HFFc6 (cell line): Measurements from ENCODE around the gene PIK3CA. TPM values are rescaled to one million over a fixed set of nuclear protein-coding genes. Genes with fewer than 3 reads are reported as not detected.

Experiments
- DNase-seq: peaks from one replicate; pipeline ENCODE4 v3.0.0-alpha.2; 2018
- H3K27ac Mint-ChIP-seq: 2 replicates; pipeline ENCODE4 v1.8.0; 2020; ENCODE audit warnings: mild to moderate bottlenecking, mixed read lengths
- H3K27me3 Mint-ChIP-seq: 2 replicates; pipeline ENCODE4 v1.8.0; 2021; ENCODE audit warnings: mild to moderate bottlenecking, moderate library complexity, mixed read lengths; ENCODE audit not compliant: insufficient read depth
- H3K36me3 Mint-ChIP-seq: 2 replicates; pipeline ENCODE4 v1.8.0; 2021; ENCODE audit warnings: low read depth, mixed read lengths
- H3K4me1 Mint-ChIP-seq: 2 replicates; pipeline ENCODE4 v1.8.0; 2020; ENCODE audit warnings: low read depth, mixed read lengths
- H3K4me3 Mint-ChIP-seq: 2 replicates; pipeline ENCODE4 v1.8.0; 2020; ENCODE audit warnings: mild to moderate bottlenecking, moderate library complexity, mixed read lengths
- H3K9me3 Mint-ChIP-seq: 2 replicates; pipeline ENCODE4 v1.8.0; 2020; ENCODE audit warnings: mild to moderate bottlenecking, mixed read lengths
- total RNA-seq, 6 experiments: library from RNA; stranded (reverse); fragmentation: NEBNext Ultra II Directional; extraction: Animal tissue kit (Norgen Biotek cat#: 25700); gene quantifications; 2 replicates in 1 of 6; 3 replicates in 5 of 6; pipeline ENCODE4 v1.2.3, GENCODE V29; 2021
- TF ChIP-seq, protein P1 (sequence below): fragments of 200-600 bp; sonication (generic); IDR thresholded peaks from 2 replicates; pipeline ENCODE4 v1.5.0; 2021; ENCODE audit warnings: antibody characterized with exemption, mild to moderate bottlenecking

PIK3CA gene
- total RNA-seq, 6 experiments from 2014 or later, result 16.1 to 21.2 (median 19.7) TPM

DNA sequence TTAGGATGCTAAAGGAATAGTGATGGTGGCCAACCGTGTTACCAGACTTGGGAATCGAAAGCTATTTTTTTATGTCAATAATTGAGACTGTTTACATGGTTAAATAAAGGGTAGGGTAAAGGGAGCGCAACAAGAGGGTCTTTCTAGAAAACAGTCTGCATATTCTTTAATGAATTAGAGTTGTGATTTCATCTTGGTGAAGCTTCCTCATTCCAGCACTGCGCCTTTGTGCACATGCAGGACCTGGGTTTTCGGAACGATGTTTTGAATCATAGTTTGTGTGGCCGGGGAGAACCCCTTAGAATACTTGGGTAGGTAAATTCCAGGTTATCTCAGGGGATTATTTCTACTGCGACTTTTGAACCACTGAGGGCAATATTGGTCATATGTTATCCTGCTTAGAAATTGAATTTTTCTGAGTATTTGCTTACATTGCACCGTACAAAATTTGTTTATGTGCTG, 1.3 kb downstream of the PIK3CA start:
- peak overlapping the region; percentile 84 for H3K27ac Mint-ChIP-seq
- H3K36me3 Mint-ChIP-seq, result no peaks in the 10 kb centered on the region
- peaks cover 36% of the 10 kb centered on the region for H3K4me1 Mint-ChIP-seq
- DNase-seq, result no peak
- TF ChIP-seq, protein P1, sequence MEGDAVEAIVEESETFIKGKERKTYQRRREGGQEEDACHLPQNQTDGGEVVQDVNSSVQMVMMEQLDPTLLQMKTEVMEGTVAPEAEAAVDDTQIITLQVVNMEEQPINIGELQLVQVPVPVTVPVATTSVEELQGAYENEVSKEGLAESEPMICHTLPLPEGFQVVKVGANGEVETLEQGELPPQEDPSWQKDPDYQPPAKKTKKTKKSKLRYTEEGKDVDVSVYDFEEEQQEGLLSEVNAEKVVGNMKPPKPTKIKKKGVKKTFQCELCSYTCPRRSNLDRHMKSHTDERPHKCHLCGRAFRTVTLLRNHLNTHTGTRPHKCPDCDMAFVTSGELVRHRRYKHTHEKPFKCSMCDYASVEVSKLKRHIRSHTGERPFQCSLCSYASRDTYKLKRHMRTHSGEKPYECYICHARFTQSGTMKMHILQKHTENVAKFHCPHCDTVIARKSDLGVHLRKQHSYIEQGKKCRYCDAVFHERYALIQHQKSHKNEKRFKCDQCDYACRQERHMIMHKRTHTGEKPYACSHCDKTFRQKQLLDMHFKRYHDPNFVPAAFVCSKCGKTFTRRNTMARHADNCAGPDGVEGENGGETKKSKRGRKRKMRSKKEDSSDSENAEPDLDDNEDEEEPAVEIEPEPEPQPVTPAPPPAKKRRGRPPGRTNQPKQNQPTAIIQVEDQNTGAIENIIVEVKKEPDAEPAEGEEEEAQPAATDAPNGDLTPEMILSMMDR, result no peak
- H3K4me3 Mint-ChIP-seq, result peak overlapping the region; percentile 98
- no peaks in the 10 kb centered on the region for H3K9me3 Mint-ChIP-seq
- no peaks in the 10 kb centered on the region; the same call in 1 of the 2 replicates for H3K27me3 Mint-ChIP-seq

DNA sequence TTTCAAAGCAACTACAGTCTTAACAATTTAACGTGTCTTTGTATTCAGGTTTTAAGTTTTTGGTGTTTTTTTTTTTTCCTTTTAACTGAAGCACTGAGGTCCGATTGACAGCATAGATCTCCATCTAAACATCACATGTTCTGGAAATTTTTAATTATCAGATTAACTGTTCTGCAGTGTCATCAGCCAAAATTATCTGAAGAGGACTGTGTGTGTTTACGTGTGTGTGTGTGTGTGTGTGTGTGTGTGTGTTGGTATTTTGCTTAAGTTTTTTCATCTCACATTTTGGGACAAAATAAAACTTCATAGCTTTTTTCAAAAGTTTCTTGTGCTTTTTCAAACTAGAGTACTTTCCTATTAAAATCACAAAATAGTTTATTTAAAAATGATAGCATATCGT, 1.8 kb downstream of the PIK3CA start:
- H3K36me3 Mint-ChIP-seq, result no peaks in the 10 kb centered on the region
- peak overlapping the region; percentile 84 for H3K27ac Mint-ChIP-seq
- no peak for DNase-seq
- H3K27me3 Mint-ChIP-seq, result no peaks in the 10 kb centered on the region; the same call in 1 of the 2 replicates
- H3K4me1 Mint-ChIP-seq, result peaks cover 36% of the 10 kb centered on the region
- H3K9me3 Mint-ChIP-seq, result no peaks in the 10 kb centered on the region
- H3K4me3 Mint-ChIP-seq, result peak overlapping the region; percentile 98
- TF ChIP-seq, protein P1, result no peak

DNA sequence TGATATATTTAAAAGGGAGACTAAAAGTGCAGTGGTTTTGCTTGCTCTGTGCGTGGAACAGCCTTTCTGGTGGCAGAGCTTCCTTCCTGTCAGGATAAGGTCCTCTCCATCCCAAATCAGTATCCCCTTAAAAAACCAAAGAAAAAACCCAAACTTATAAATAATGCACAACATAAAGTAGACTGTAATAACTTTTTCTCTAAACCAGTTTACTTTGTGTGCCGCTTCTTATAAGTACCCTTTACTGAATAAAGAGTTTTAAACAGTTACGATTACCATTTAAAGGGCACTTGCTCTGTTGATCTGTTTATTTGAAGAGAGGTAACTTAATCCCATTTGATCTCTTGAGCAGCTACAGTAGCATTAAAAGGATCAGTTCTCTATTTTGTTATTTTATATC, 2.5 kb downstream of the PIK3CA start:
- Mint-ChIP-seq H3K27ac (no peak overlapping the region), H3K27me3 (no peaks in the 10 kb centered on the region; the same call in 1 of the 2 replicates), H3K36me3 (no peaks in the 10 kb centered on the region), H3K4me3 (peak overlapping the region; percentile 22; the same call in 1 of the 2 replicates), H3K9me3 (no peaks in the 10 kb centered on the region), H3K4me1 (peaks cover 36% of the 10 kb centered on the region)
- DNase-seq, result no peak
- TF ChIP-seq, protein P1, result no peak

DNA sequence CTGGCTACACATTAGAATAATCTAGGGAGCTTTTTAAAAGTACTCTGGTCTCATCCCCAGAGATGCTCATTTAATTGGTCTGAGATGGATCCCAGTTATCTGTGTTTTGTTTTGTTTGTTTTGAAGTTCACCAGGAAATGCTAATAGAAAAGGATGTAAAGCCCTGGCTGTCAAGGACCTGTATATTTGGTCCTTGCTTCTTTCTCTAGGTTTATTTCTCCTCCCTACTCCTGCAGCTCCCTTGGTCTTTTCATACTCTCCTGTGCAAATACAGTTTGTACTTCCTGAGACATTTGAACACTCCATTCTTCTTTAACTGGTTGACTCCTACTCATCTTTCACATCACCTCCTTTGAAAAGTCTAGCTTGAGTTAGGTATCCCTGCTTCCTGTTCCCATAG, 3.3 kb downstream of the PIK3CA start:
- Mint-ChIP-seq H3K36me3 (no peaks in the 10 kb centered on the region), H3K4me1 (peaks cover 43% of the 10 kb centered on the region), H3K27me3 (no peaks in the 10 kb centered on the region; the same call in 1 of the 2 replicates), H3K27ac (no peak overlapping the region; the same call in 1 of the 2 replicates), H3K9me3 (no peaks in the 10 kb centered on the region), H3K4me3 (no peak overlapping the region)
- TF ChIP-seq, protein P1, result no peak
- no peak for DNase-seq

DNA sequence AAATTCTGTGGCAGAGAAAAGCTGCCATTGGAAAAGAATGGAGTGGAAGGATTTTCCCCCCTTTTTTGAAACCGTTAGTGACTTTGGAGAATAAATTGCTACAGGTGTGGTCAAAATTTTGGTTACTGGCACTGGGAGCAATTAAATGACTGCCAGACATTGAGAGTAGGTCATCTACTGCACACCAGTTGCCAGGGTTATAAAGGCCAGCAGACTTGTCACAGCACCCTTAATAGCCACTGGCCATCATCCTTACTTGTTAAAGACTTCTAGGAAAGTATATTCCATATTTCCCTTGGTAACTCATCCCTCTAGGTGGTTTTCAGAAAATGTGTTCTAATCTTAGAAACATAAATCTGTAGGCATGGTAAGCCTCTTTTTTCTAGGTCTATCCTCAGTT, 8.0 kb downstream of the PIK3CA start:
- Mint-ChIP-seq H3K27me3 (no peaks in the 10 kb centered on the region; the same call in 1 of the 2 replicates), H3K4me3 (no peak overlapping the region), H3K9me3 (no peaks in the 10 kb centered on the region), H3K27ac (no peak overlapping the region), H3K4me1 (peaks cover 50% of the 10 kb centered on the region), H3K36me3 (no peaks in the 10 kb centered on the region)
- TF ChIP-seq, protein P1, result no peak
- DNase-seq, result no peak
